Adrenal gland (tissue), 12 donors: ENCODE results near the gene CEBPE. TPM values are rescaled to one million over a fixed set of nuclear protein-coding genes. Genes with fewer than 3 reads are reported as not detected.
A peak's percentile ranks its signal among the peaks of the same experiment; 100 is the strongest.

ENCODE experiments used
- DNase-seq, 7 donors: peaks; one replicate each; pipeline ENCODE4 v3.0.0-alpha.2; 2019 to 2020
- H3K27ac ChIP-seq, 5 donors: fragments of 200-600 bp; sonication (generic) in 4 of 5; 1 replicate in 3 of 5; 2 replicates in 2 of 5; pipeline versions ENCODE4 v1.5.1 to v1.8.0; 2016 to 2020; ENCODE audit warnings: mild to moderate bottlenecking in 1 of 5
- H3K27me3 ChIP-seq: fragments of 200-600 bp; 2 replicates; pipeline ENCODE4 v1.8.0; 2021
- H3K36me3 ChIP-seq, 2 donors: fragments of 200-600 bp; replicated peaks in 1 of 2; 1 replicate in 1 of 2; 2 replicates in 1 of 2; pipeline versions ENCODE4 v1.5.1 to v1.8.0; 2018 to 2022
- H3K4me1 ChIP-seq, 2 donors: fragments of 200-600 bp; replicated peaks in 1 of 2; 1 replicate in 1 of 2; 2 replicates in 1 of 2; pipeline versions ENCODE4 v1.5.1 to v1.8.0; 2018 to 2021
- H3K4me3 ChIP-seq, 4 donors: fragments of 200-600 bp; sonication (generic) in 3 of 4; one replicate each; pipeline ENCODE4 v1.5.1; 2016 to 2018
- H3K9me3 ChIP-seq, 3 donors: fragments of 200-600 bp; sonication (generic) in 1 of 3; replicated peaks in 1 of 3; 1 replicate in 2 of 3; 2 replicates in 1 of 3; pipeline versions ENCODE4 v1.5.1 to v1.8.0; 2016 to 2021
- CTCF ChIP-seq, 6 experiments: fragments of 450-650 bp in 4 of 6; fragments of 200-600 bp in 2 of 6; sonication (generic) in 1 of 6; IDR thresholded peaks; 1 replicate in 5 of 6; 2 replicates in 1 of 6; pipeline versions ENCODE4 v1.5.1 to v1.8.0; 2016 to 2021; ENCODE audit warnings: antibody characterized with exemption in 6 of 6, mild to moderate bottlenecking in 2 of 6, moderate library complexity in 1 of 6
- POLR2A ChIP-seq, 2 donors: fragments of 450-650 bp; IDR thresholded peaks; one replicate each; pipeline ENCODE4 v1.6.1; 2017; ENCODE audit warnings: antibody characterized with exemption in 2 of 2, mild to moderate bottlenecking in 2 of 2, moderate library complexity in 1 of 2
- WGBS, 4 donors: extraction: QIAGEN DNeasy Blood & Tissue Kit in 2 of 4; methylation state at CpG; one replicate each; pipeline versions ENCODE4 v1.1.5 to v1.1.7; 2013 to 2017; 5-methylcytosine and 5-hydroxymethylcytosine counted together
- intact Hi-C, 2 donors: fragments of 100-400 bp; cut with DNase I; formaldehyde crosslinking; loops; one replicate each; pipeline versions ENCODE4 v1.14.1 to v1.15.0; 2022 to 2023
- polyA plus RNA-seq, 3 donors: library from polyadenylated mRNA; stranded (reverse); fragments of 200-250 nt in 2 of 3; fragments of 350-450 nt in 1 of 3; fragmentation: Illumina TruSeq in 1 of 3; extraction: RNeasy Lipid Tissue Mini Kit (QIAGEN cat#74804) in 1 of 3; gene quantifications; one replicate each; pipeline ENCODE4 v1.2.3, GENCODE V29; 2013 to 2014
- total RNA-seq, 9 donors: library from RNA; depleted of rRNA in 4 of 9; stranded (reverse); fragments of >200 nt in 4 of 9; fragments of 120-200 nt in 1 of 9; fragmentation: NEBNext Ultra II Directional in 1 of 9; extraction: Animal tissue kit (Norgen Biotek cat#: 25700) in 1 of 9; gene quantifications; one replicate each; pipeline versions ENCODE4 v1.1.0 to v1.2.4, GENCODE V29; 2013 to 2023
- donor health status: healthy with polysubstance abuse.
- donor health status: Bipolar disorder and iron deficiency.
- donor health status: DM: yes; HTN: yes; CAD: no.
- donor health status: DM: no; HTN: no; CAD: no.
- donor health status: DM: no; HTN: no; CAD: no.
- donor health status: DM: yes; HTN: yes; CAD: no.

The CEBPE gene
- total and polyA plus RNA-seq, 12 donors: 0.03 to 0.40 (median 0.15) TPM; not detected in 9

DNA sequence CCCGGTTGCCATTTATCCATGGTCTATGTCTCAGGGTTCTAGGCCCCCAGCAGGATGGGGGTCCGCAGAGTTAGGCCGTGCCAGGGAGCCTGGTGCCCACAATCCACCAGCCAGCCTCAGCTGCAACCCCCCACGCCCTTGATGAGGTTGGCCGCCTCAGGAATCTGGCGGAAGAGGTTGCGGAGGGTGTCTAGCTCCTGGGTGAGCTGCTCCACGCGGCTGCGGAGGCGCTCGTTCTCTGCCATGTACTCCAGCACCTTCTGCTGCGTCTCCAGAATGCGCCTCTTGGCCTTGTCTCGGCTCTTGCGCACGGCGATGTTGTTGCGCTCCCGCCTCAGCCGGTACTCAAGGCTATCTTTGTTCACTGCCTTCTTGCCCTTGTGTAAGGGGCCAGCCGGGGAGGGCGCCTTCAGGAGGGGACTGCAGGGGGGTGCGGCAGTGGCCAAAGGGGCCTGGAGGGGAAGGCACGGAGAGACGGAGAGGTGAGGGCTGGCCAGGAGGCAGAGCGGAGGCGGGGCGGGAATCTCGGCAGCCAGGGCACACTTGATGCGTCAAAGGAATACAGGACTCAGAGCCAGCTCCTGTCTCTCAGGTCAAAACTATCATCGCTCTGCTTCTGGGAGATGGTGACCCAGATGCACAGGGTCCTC is 1.6 kb downstream of the CEBPE start:
- Histone ChIP-seq H3K9me3 (no peaks in the 10 kb centered on the region), H3K27me3 (no peaks in the 10 kb centered on the region), H3K4me3 (no peak overlapping the region), H3K36me3 (no peaks in the 10 kb centered on the region), H3K27ac (no peak overlapping the region), H3K4me1 (peaks cover 0 to 20% of the 10 kb centered on the region in 2 donors)
- no peak for DNase-seq
- TF ChIP-seq CTCF (IDR thresholded peaks at IDR 0.05) (no peak), POLR2A (IDR thresholded peaks at IDR 0.05) (no peak)
- intact Hi-C loops: no loop called here
- WGBS, 4 donors: 60 to 75% (median 73%) methylated on average over 28 to 32 of the region's 32 CpGs

GRCh38 chr14:23115918-23116317 is 3.1 kb downstream of the CEBPE start:
- H3K27me3 ChIP-seq: no peaks in the 10 kb centered on the region
- intact Hi-C loops: no loop called here
- H3K4me1 ChIP-seq: peaks cover 0 to 8% of the 10 kb centered on the region in 2 donors
- no peaks in the 10 kb centered on the region for H3K9me3 ChIP-seq
- H3K27ac ChIP-seq: no peak overlapping the region
- H3K4me3 ChIP-seq: no peak overlapping the region
- H3K36me3 ChIP-seq: no peaks in the 10 kb centered on the region
- no peak for DNase-seq
- no peak for TF ChIP-seq CTCF (IDR thresholded peaks at IDR 0.05)
- TF ChIP-seq POLR2A (IDR thresholded peaks at IDR 0.05): no peak
- 75 to 85% (median 79%) methylated on average over 5 of the region's 5 CpGs for WGBS, 4 donors

GRCh38 chr14:23115039-23115731 is 3.9 kb downstream of the CEBPE start:
- Histone ChIP-seq H3K4me1 (peaks cover 0 to 7% of the 10 kb centered on the region in 2 donors), H3K36me3 (no peaks in the 10 kb centered on the region), H3K27me3 (no peaks in the 10 kb centered on the region), H3K9me3 (no peaks in the 10 kb centered on the region), H3K27ac (peak overlapping the region in 1 of 5 donors; percentile 65), H3K4me3 (no peak overlapping the region)
- peak in 6 of 7 donors; percentile 76 to 82 (median 78) for DNase-seq
- TF ChIP-seq CTCF (IDR thresholded peaks at IDR 0.05) (no peak), POLR2A (IDR thresholded peaks at IDR 0.05) (peak in 1 of 2 donors; percentile 26)
- intact Hi-C loops: no loop called here
- WGBS, 4 donors: 47 to 57% (median 52%) methylated on average over 8 to 10 of the region's 10 CpGs

GRCh38 chr14:23114669-23115038 is 4.4 kb downstream of the CEBPE start:
- H3K4me3 ChIP-seq: no peak overlapping the region
- H3K27ac ChIP-seq: peak overlapping the region in 1 of 5 donors; percentile 65
- no peaks in the 10 kb centered on the region for H3K9me3 ChIP-seq
- intact Hi-C loops: loop anchor here in 1 of 2 donors (5.0 kb wide), 1 partner anchor 47 kb away; no protein-coding TSS in a partner anchor
- DNase-seq: no peak
- no peaks in the 10 kb centered on the region for H3K36me3 ChIP-seq
- H3K27me3 ChIP-seq: no peaks in the 10 kb centered on the region
- H3K4me1 ChIP-seq: peaks cover 0 to 7% of the 10 kb centered on the region in 2 donors
- TF ChIP-seq CTCF (IDR thresholded peaks at IDR 0.05) (no peak), POLR2A (IDR thresholded peaks at IDR 0.05) (no peak)
- WGBS, 4 donors: 68 to 79% (median 73%) methylated on average over 4 of the region's 4 CpGs
